ENCODE data around the gene SEPTIN1. TPM values are rescaled to one million over a fixed set of nuclear protein-coding genes. Genes with fewer than 3 reads are reported as not detected.
A peak's percentile ranks its signal among the peaks of the same experiment; 100 is the strongest.
"Not testable (repeated sequence)": the region's sequence is repeated elsewhere in the genome, so short reads cannot be mapped to it uniquely, and the experiment has no call there.

SEPTIN1 gene
- total RNA-seq, 1 experiment from 2014 or later: 1.4 TPM

GRCh38 chr16:30342751-30343490, 39.4 kb downstream of the SEPTIN1 start:
- Histone ChIP-seq H3K9me3 (ENCODE audit: control insufficient read depth, low read depth, low read length) (no peaks in the 10 kb centered on the region), H3K4me2 (ENCODE audit: insufficient read depth, insufficient read length, low read length) (no peak overlapping the region), H2AK5ac (ENCODE audit: insufficient read length, low read length) (no peak overlapping the region), H3K9ac (ENCODE audit: extremely low read depth, insufficient read length, low read length) (no peak overlapping the region), H2BK12ac (ENCODE audit: insufficient read length, low read depth, low read length) (no peak overlapping the region), H3K4ac (ENCODE audit: low read depth, low read length) (no peak overlapping the region), H2BK120ac (ENCODE audit: low read depth, low read length, poor library complexity, severe bottlenecking) (no peak overlapping the region), H2BK20ac (ENCODE audit: low read depth, low read length, poor library complexity, severe bottlenecking) (no peak overlapping the region), H3K18ac (ENCODE audit: insufficient read length, low read depth, low read length) (no peak overlapping the region), H4K5ac (ENCODE audit: insufficient read length, low read depth, low read length) (no peak overlapping the region), H4K20me1 (ENCODE audit: control insufficient read depth, insufficient read depth, insufficient read length) (no peaks in the 10 kb centered on the region), H3K27me3 (ENCODE audit: insufficient read depth, low read length) (no peaks in the 10 kb centered on the region), H3K23ac (ENCODE audit: insufficient read length, low read depth, low read length) (no peak overlapping the region), H3K56ac (ENCODE audit: insufficient read length, low read depth, low read length) (no peak overlapping the region), H3K27ac (ENCODE audit: insufficient read length, low read depth, low read length) (no peak overlapping the region), H2BK15ac (ENCODE audit: low read depth, low read length) (no peak overlapping the region), H3T11ph (ENCODE audit: low read length) (no peak overlapping the region), H2BK5ac (ENCODE audit: insufficient read length, low read length) (no peak overlapping the region), H3K79me2 (ENCODE audit: insufficient read depth, low read length) (no peaks in the 10 kb centered on the region), H3K4me1 (ENCODE audit: insufficient read depth, low read length) (no peaks in the 10 kb centered on the region), H3K14ac (ENCODE audit: insufficient read depth, low read length) (no peak overlapping the region), H4K91ac (ENCODE audit: insufficient read length, low read depth, low read length) (no peak overlapping the region), H3K23me2 (ENCODE audit: insufficient read length, low read depth, low read length, poor library complexity, severe bottlenecking) (no peaks in the 10 kb centered on the region), H2AFZ (ENCODE audit: low read length) (no peak overlapping the region), H4K8ac (replicated peaks; ENCODE audit: insufficient read length, low read depth, low read length) (no peak overlapping the region), H3K79me1 (ENCODE audit: insufficient read depth, low read depth, low read length, poor library complexity, severe bottlenecking) (no peaks in the 10 kb centered on the region)
- no peaks in the 10 kb centered on the region for H3K27me3 Mint-ChIP-seq (ENCODE audit: low read depth)
- H3K27ac Mint-ChIP-seq: no peak overlapping the region
- TF ChIP-seq CTCF (conservative IDR thresholded peaks at IDR 0.05): no peak
- H3K36me3 Mint-ChIP-seq (ENCODE audit: insufficient read depth in 1 of 3, low read depth in 3 of 3): peaks cover 0 to 4% (median 0%) of the 10 kb centered on the region in 3 experiments; a peak in 1 of 7 replicates
- peaks cover 0 to 7% of the 10 kb centered on the region in 2 experiments; a peak in 1 of 4 replicates for H3K4me1 Mint-ChIP-seq
- H3K9me3 Mint-ChIP-seq: peaks cover 2 to 3% of the 10 kb centered on the region in 2 experiments; a peak in 4 of 5 replicates
- WGBS (ENCODE audit: extremely low coverage, insufficient read length, low lambda C conversion rate): no CpG with 5 or more reads among the region's 32 CpGs
- peak; percentile 23 for DNase-seq
- H3K4me3 Mint-ChIP-seq: no peak overlapping the region

DNA sequence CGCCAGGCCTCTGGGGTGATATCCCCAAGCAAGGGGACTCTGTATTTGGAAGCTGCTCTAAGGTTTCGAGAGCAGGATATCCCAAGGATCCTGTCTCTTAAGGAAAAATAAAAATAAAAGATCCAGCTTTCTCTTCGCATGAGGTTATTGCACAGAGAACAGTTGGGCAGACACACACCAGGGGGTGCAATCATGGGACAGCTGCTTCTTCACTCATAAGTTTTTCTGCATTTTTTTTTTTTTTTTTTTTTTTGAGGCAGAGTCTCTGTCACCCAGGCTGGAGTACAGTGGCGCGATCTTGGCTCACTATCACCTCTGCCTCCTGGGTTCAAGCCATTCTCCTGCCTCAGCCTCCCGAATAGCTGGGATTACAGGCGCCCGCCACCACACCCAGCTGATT, 40.4 kb downstream of the SEPTIN1 start:
- H3K79me1 ChIP-seq (ENCODE audit: insufficient read depth, low read depth, low read length, poor library complexity, severe bottlenecking); H3K4me2 ChIP-seq (ENCODE audit: insufficient read depth, insufficient read length, low read length); H4K91ac ChIP-seq (ENCODE audit: insufficient read length, low read depth, low read length); H4K8ac ChIP-seq (replicated peaks; ENCODE audit: insufficient read length, low read depth, low read length); H4K20me1 ChIP-seq (ENCODE audit: control insufficient read depth, insufficient read depth, insufficient read length); H2AFZ ChIP-seq (ENCODE audit: low read length); H3K4me1 Mint-ChIP-seq; H3K14ac ChIP-seq (ENCODE audit: insufficient read depth, low read length); H3K18ac ChIP-seq (ENCODE audit: insufficient read length, low read depth, low read length); H3K27ac ChIP-seq (ENCODE audit: insufficient read length, low read depth, low read length); H3K27me3 ChIP-seq (ENCODE audit: insufficient read depth, low read length); H2BK15ac ChIP-seq (ENCODE audit: low read depth, low read length); H3K9me3 Mint-ChIP-seq; H3K23me2 ChIP-seq (ENCODE audit: insufficient read length, low read depth, low read length, poor library complexity, severe bottlenecking); H2BK12ac ChIP-seq (ENCODE audit: insufficient read length, low read depth, low read length); H3K4me1 ChIP-seq (ENCODE audit: insufficient read depth, low read length); H2BK20ac ChIP-seq (ENCODE audit: low read depth, low read length, poor library complexity, severe bottlenecking); H2AK5ac ChIP-seq (ENCODE audit: insufficient read length, low read length); H2BK5ac ChIP-seq (ENCODE audit: insufficient read length, low read length); DNase-seq; H3K4me3 Mint-ChIP-seq; H3T11ph ChIP-seq (ENCODE audit: low read length); H3K36me3 Mint-ChIP-seq (ENCODE audit: insufficient read depth in 1 of 3, low read depth in 3 of 3); H3K9me3 ChIP-seq (ENCODE audit: control insufficient read depth, low read depth, low read length); H3K4ac ChIP-seq (ENCODE audit: low read depth, low read length); H3K27ac Mint-ChIP-seq; H3K9ac ChIP-seq (ENCODE audit: extremely low read depth, insufficient read length, low read length); H4K5ac ChIP-seq (ENCODE audit: insufficient read length, low read depth, low read length); H3K27me3 Mint-ChIP-seq (ENCODE audit: low read depth); H3K56ac ChIP-seq (ENCODE audit: insufficient read length, low read depth, low read length); H3K79me2 ChIP-seq (ENCODE audit: insufficient read depth, low read length); H3K23ac ChIP-seq (ENCODE audit: insufficient read length, low read depth, low read length); H2BK120ac ChIP-seq (ENCODE audit: low read depth, low read length, poor library complexity, severe bottlenecking): not testable (repeated sequence)
- WGBS (ENCODE audit: extremely low coverage, insufficient read length, low lambda C conversion rate): no CpG with 5 or more reads among the region's 8 CpGs
